ENCODE measurements around the gene ASB2.

Gene ASB2

GRCh38 chr14:93927800-93928145 lies 48.6 kb downstream of the ASB2 start:
- no peak for DNase-seq (ENCODE audit: low read depth)
- H3K4me3 ChIP-seq (ENCODE audit: low read depth, low read length) = no peak overlapping the region
- no peak for TF ChIP-seq CTCF (conservative IDR thresholded peaks at IDR 0.05; ENCODE audit: low read depth, low read length)

- no peak for DNase-seq (ENCODE audit: low read depth)
- TF ChIP-seq CTCF (conservative IDR thresholded peaks at IDR 0.05; ENCODE audit: low read depth, low read length) = no peak
- no peak within 1 kb of the TSS for H3K4me3 ChIP-seq (ENCODE audit: low read depth, low read length)
These were observed 49.2 kb downstream of the ASB2 start, which contains the start of gene FAM181A for GRCh38 chr14:93926873-93927799. Gene FAM181A, plus strand, starts transcription at chr14:93927344. Its CDS starts 942 bp downstream, at chr14:93928286.

GRCh38 chr14:93926245-93926872 lies 50.0 kb downstream of the ASB2 start:
- TF ChIP-seq CTCF (conservative IDR thresholded peaks at IDR 0.05; ENCODE audit: low read depth, low read length) = no peak
- no peak for DNase-seq (ENCODE audit: low read depth)
- H3K4me3 ChIP-seq (ENCODE audit: low read depth, low read length) = no peak overlapping the region

DNA sequence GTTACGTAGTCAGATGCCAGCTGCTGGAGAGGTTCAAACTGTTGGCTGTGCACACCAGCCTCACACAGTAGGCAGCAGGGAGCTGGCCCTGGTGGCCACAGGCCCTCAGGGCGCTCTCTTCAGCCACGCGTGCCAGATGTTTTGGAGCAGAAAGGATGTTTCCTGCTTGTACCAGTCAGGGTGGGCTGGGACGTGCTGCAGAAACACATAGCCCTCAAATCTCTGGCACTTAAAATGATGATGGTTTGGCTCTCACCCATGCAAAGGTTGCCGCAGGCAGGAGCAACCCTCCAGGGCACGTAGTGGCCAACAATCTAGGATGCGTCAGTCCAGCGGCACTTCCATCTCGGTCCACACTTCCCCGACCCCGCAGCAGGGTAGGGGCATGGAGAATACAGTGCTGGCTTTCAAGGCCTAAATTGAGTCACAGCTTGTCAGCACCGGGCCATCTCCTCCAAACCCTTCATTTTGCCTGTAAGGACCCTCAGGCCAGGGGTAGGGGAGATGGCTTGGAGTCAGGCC lies 50.9 kb downstream of the ASB2 start:
- no peak for TF ChIP-seq CTCF (conservative IDR thresholded peaks at IDR 0.05; ENCODE audit: low read depth, low read length)
- no peak overlapping the region for H3K4me3 ChIP-seq (ENCODE audit: low read depth, low read length)
- no peak for DNase-seq (ENCODE audit: low read depth)

DNA sequence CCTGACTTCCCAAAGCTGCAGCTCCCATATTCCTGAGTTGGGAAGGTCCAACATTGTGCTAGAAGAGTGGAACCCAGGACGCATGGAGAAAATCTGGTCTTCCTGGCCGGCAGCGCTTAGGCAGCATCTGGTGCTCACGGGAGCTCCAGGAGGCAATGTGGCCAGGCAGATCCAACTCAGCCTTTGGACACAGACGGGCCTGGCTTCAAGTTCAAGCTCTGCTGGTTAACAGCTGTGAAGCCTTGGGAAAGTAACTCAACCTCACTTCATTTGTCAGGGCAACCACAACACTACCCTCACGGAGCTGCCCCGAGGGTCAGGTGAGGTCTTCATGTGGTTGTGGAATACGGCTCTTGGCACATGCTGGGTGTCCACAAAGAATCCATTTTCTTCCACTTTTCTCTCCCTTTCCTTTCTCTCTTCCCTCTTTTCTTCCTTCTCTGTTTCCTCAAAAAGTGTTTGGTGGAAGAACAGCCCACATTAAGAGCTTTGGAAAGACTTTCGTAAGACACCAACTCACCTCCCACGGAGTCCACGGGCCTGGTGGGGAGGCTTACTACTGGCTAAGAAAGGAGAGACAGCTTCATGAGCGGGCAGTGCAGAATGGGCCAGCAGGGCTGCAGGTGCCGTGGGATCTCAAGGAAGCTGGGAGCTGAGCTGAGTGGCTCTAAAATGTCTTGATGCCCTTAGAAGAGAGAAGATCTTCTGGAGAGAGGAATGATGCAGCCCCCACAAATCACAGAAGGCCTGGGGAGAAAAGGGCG lies 51.6 kb downstream of the ASB2 start:
- no peak for DNase-seq (ENCODE audit: low read depth)
- TF ChIP-seq CTCF (conservative IDR thresholded peaks at IDR 0.05; ENCODE audit: low read depth, low read length) = no peak
- H3K4me3 ChIP-seq (ENCODE audit: low read depth, low read length) = no peak overlapping the region

GRCh38 chr14:93923626-93924025 lies 52.7 kb downstream of the ASB2 start:
- no peak for TF ChIP-seq CTCF (conservative IDR thresholded peaks at IDR 0.05; ENCODE audit: low read depth, low read length)
- no peak for DNase-seq (ENCODE audit: low read depth)
- no peak overlapping the region for H3K4me3 ChIP-seq (ENCODE audit: low read depth, low read length)

Data from choroid plexus epithelial cell (primary cell).